ENCODE measurements around the gene AKAP13.

AKAP13 gene

GRCh38 chr15:85742186-85742821 lies 361.9 kb downstream of the AKAP13 start:
- H3K9me3 ChIP-seq (ENCODE audit: insufficient read depth, low read length) = no peaks in the 10 kb centered on the region
- no peaks in the 10 kb centered on the region; the same call in 1 of the 2 replicates for H4K20me1 ChIP-seq (ENCODE audit: low read depth, low read length)
- H2AFZ ChIP-seq (ENCODE audit: low read depth, low read length, severe bottlenecking) = no peak overlapping the region
- H3K9me2 ChIP-seq (replicated peaks; ENCODE audit: insufficient read depth, low read length) = no peaks in the 10 kb centered on the region
- TF ChIP-seq EZH2phosphoT487 (conservative IDR thresholded peaks at IDR 0.05; ENCODE audit: low read length) (no peak), CTCF (IDR thresholded peaks at IDR 0.05; ENCODE audit: insufficient read depth, low read length, poor library complexity, severe bottlenecking) (no peak)
- H3K36me3 ChIP-seq (ENCODE audit: low read length) = peaks cover 59% of the 10 kb centered on the region
- no peak overlapping the region for H3K9ac ChIP-seq (ENCODE audit: low read length)
- H3K4me3 ChIP-seq (ENCODE audit: insufficient read depth, low read length, poor library complexity, severe bottlenecking) = no peak overlapping the region
- no peak overlapping the region for H3K27ac ChIP-seq (ENCODE audit: low read depth, low read length)
- no peaks in the 10 kb centered on the region for H3K79me2 ChIP-seq (ENCODE audit: insufficient read depth, low read length)
- no peaks in the 10 kb centered on the region for H3K27me3 ChIP-seq (ENCODE audit: low read length)
- peaks cover 13% of the 10 kb centered on the region; the same call in 1 of the 2 replicates for H3F3A ChIP-seq (ENCODE audit: insufficient read depth)
- no peak overlapping the region for H3K4me2 ChIP-seq (ENCODE audit: low read depth, low read length, poor library complexity, severe bottlenecking)

- no peak for TF ChIP-seq EZH2phosphoT487 (conservative IDR thresholded peaks at IDR 0.05; ENCODE audit: low read length)
- no peak for TF ChIP-seq CTCF (IDR thresholded peaks at IDR 0.05; ENCODE audit: insufficient read depth, low read length, poor library complexity, severe bottlenecking)
- peaks cover 18% of the 10 kb centered on the region; the same call in 1 of the 2 replicates for H3F3A ChIP-seq (ENCODE audit: insufficient read depth)
- no peaks in the 10 kb centered on the region; the same call in 1 of the 2 replicates for H4K20me1 ChIP-seq (ENCODE audit: low read depth, low read length)
- H3K4me3 ChIP-seq (ENCODE audit: insufficient read depth, low read length, poor library complexity, severe bottlenecking) = no peak overlapping the region
- no peak overlapping the region for H3K27ac ChIP-seq (ENCODE audit: low read depth, low read length)
- H3K79me2 ChIP-seq (ENCODE audit: insufficient read depth, low read length) = no peaks in the 10 kb centered on the region
- H2AFZ ChIP-seq (ENCODE audit: low read depth, low read length, severe bottlenecking) = no peak overlapping the region
- H3K36me3 ChIP-seq (ENCODE audit: low read length) = peaks cover 64% of the 10 kb centered on the region
- no peak overlapping the region for H3K4me2 ChIP-seq (ENCODE audit: low read depth, low read length, poor library complexity, severe bottlenecking)
- H3K27me3 ChIP-seq (ENCODE audit: low read length) = no peaks in the 10 kb centered on the region
- H3K9ac ChIP-seq (ENCODE audit: low read length) = no peak overlapping the region
- no peaks in the 10 kb centered on the region for H3K9me2 ChIP-seq (replicated peaks; ENCODE audit: insufficient read depth, low read length)
- no peaks in the 10 kb centered on the region for H3K9me3 ChIP-seq (ENCODE audit: insufficient read depth, low read length)
These were observed 363.1 kb downstream of the AKAP13 start for GRCh38 chr15:85743392-85744055.

- H3K9me3 ChIP-seq (ENCODE audit: insufficient read depth, low read length) = no peaks in the 10 kb centered on the region
- no peak overlapping the region for H3K4me2 ChIP-seq (ENCODE audit: low read depth, low read length, poor library complexity, severe bottlenecking)
- no peak overlapping the region for H2AFZ ChIP-seq (ENCODE audit: low read depth, low read length, severe bottlenecking)
- H4K20me1 ChIP-seq (ENCODE audit: low read depth, low read length) = no peaks in the 10 kb centered on the region; the same call in 1 of the 2 replicates
- H3K4me3 ChIP-seq (ENCODE audit: insufficient read depth, low read length, poor library complexity, severe bottlenecking) = no peak overlapping the region
- no peaks in the 10 kb centered on the region for H3K79me2 ChIP-seq (ENCODE audit: insufficient read depth, low read length)
- H3K27me3 ChIP-seq (ENCODE audit: low read length) = no peaks in the 10 kb centered on the region
- peaks cover 55% of the 10 kb centered on the region for H3K36me3 ChIP-seq (ENCODE audit: low read length)
- H3K27ac ChIP-seq (ENCODE audit: low read depth, low read length) = no peak overlapping the region
- TF ChIP-seq EZH2phosphoT487 (conservative IDR thresholded peaks at IDR 0.05; ENCODE audit: low read length) = no peak
- no peak overlapping the region for H3K9ac ChIP-seq (ENCODE audit: low read length)
- H3K9me2 ChIP-seq (replicated peaks; ENCODE audit: insufficient read depth, low read length) = no peaks in the 10 kb centered on the region
- H3F3A ChIP-seq (ENCODE audit: insufficient read depth) = peaks cover 16% of the 10 kb centered on the region; the same call in 1 of the 2 replicates
These were observed 364.2 kb downstream of the AKAP13 start for GRCh38 chr15:85744579-85744978.

- peaks cover 14% of the 10 kb centered on the region; the same call in 1 of the 2 replicates for H3F3A ChIP-seq (ENCODE audit: insufficient read depth)
- no peaks in the 10 kb centered on the region for H3K27me3 ChIP-seq (ENCODE audit: low read length)
- no peaks in the 10 kb centered on the region for H3K9me3 ChIP-seq (ENCODE audit: insufficient read depth, low read length)
- no peaks in the 10 kb centered on the region for H3K9me2 ChIP-seq (replicated peaks; ENCODE audit: insufficient read depth, low read length)
- no peak overlapping the region for H3K9ac ChIP-seq (ENCODE audit: low read length)
- no peaks in the 10 kb centered on the region; the same call in 1 of the 2 replicates for H4K20me1 ChIP-seq (ENCODE audit: low read depth, low read length)
- TF ChIP-seq EZH2phosphoT487 (conservative IDR thresholded peaks at IDR 0.05; ENCODE audit: low read length) (no peak), CTCF (IDR thresholded peaks at IDR 0.05; ENCODE audit: insufficient read depth, low read length, poor library complexity, severe bottlenecking) (no peak)
- H3K36me3 ChIP-seq (ENCODE audit: low read length) = peaks cover 51% of the 10 kb centered on the region
- no peak overlapping the region for H2AFZ ChIP-seq (ENCODE audit: low read depth, low read length, severe bottlenecking)
- no peaks in the 10 kb centered on the region for H3K79me2 ChIP-seq (ENCODE audit: insufficient read depth, low read length)
- H3K4me2 ChIP-seq (ENCODE audit: low read depth, low read length, poor library complexity, severe bottlenecking) = no peak overlapping the region
- H3K4me3 ChIP-seq (ENCODE audit: insufficient read depth, low read length, poor library complexity, severe bottlenecking) = no peak overlapping the region
- H3K27ac ChIP-seq (ENCODE audit: low read depth, low read length) = no peak overlapping the region
These were observed 364.6 kb downstream of the AKAP13 start for GRCh38 chr15:85745023-85745422.

Measured in SU-DHL-6 (cell line).